GM12878 (cell line): ENCODE results near the gene SLC26A11. TPM values are rescaled to one million over a fixed set of nuclear protein-coding genes. Genes with fewer than 3 reads are reported as not detected.
"Not testable (repeated sequence)": the region's sequence is repeated elsewhere in the genome, so short reads cannot be mapped to it uniquely, and the experiment has no call there.

Experiments used
- ATAC-seq: fragments of 200-7000 bp; cut with Tn5 transposase; 3 replicates; pipeline ENCODE4 v1.9.1; 2020; ENCODE audit warnings: mild to moderate bottlenecking, moderate library complexity
- BruUV-seq: library from RNA; stranded (reverse); fragments of 400-500 nt; replicated peaks from 2 replicates; lab custom pipeline; 2021; lab: Mats Ljungman, UMichigan
- CTCF ChIA-PET: fragments of 300-600 bp; sonication (Branson Sonifier 250); formaldehyde crosslinking; extraction: SDS; loops from one replicate; lab custom pipeline; 2021; ENCODE audit warnings: inconsistent platforms; lab: Yijun Ruan, JAX
- POLR2A ChIA-PET: fragments of 350-600 bp; formaldehyde crosslinking; extraction: SDS; loops from one replicate; lab custom pipeline; 2021; ENCODE audit warnings: inconsistent platforms; lab: Charles Lee
- RAD21 ChIA-PET: fragments of 300-600 bp; sonication (Branson Sonifier 250); formaldehyde crosslinking; loops from one replicate; lab custom pipeline; 2023; ENCODE audit warnings: antibody characterized with exemption; ENCODE audit not compliant: unreplicated experiment; lab: Charles Lee
- SMC1A ChIA-PET: fragments of 300-600 bp; sonication (Branson Sonifier 250); formaldehyde crosslinking; loops from one replicate; lab custom pipeline; 2023; ENCODE audit not compliant: unreplicated experiment, uncharacterized antibody; lab: Charles Lee
- DNase-seq: peaks from one replicate; pipeline ENCODE4 v3.0.0-alpha.2; 2011; ENCODE audit warnings: low read depth, low spot score
- FAIRE-seq: peaks from 3 replicates; lab custom pipeline; 2011; peaks lifted over from hg19 to GRCh38; lab: Jason Lieb, UNC
- H2AFZ ChIP-seq: 2 replicates; pipeline ENCODE4 v1.6.0; 2011; ENCODE audit warnings: low read depth, low read length, control low read depth; ENCODE audit not compliant: control insufficient read depth
- H3K27ac ChIP-seq: 2 replicates; pipeline ENCODE4 v1.5.1; 2011; ENCODE audit warnings: control low read depth; ENCODE audit not compliant: control insufficient read depth, insufficient read depth
- H3K27me3 ChIP-seq, 2 experiments: replicated peaks in 1 of 2; 2 replicates each; pipeline versions ENCODE4 v1.6.0 to v1.6.1; 2011; ENCODE audit warnings: low read length in 1 of 2; ENCODE audit not compliant: control insufficient read depth in 2 of 2, insufficient read depth in 2 of 2
- H3K36me3 ChIP-seq, 2 experiments: 2 replicates each; pipeline ENCODE4 v1.5.1; 2011; ENCODE audit warnings: low read length in 1 of 2; ENCODE audit not compliant: control insufficient read depth in 2 of 2, insufficient read depth in 2 of 2
- H3K4me1 ChIP-seq: 2 replicates; pipeline ENCODE4 v1.6.1; 2011; ENCODE audit warnings: mild to moderate bottlenecking, low read length, moderate library complexity, mixed read lengths; ENCODE audit not compliant: control insufficient read depth, insufficient read depth
- H3K4me2 ChIP-seq: 2 replicates; pipeline ENCODE4 v1.6.0; 2011; ENCODE audit warnings: control low read depth; ENCODE audit not compliant: control insufficient read depth, insufficient read depth
- H3K4me3 ChIP-seq: fragments of 200-600 bp; sonication (generic); 2 replicates; pipeline ENCODE4 v1.5.1; 2016
- H3K79me2 ChIP-seq: 2 replicates; pipeline ENCODE4 v1.6.0; 2011; ENCODE audit warnings: low read length; ENCODE audit not compliant: control insufficient read depth, insufficient read depth
- H3K9ac ChIP-seq: 2 replicates; pipeline ENCODE4 v1.8.0; 2011; ENCODE audit warnings: low read length, control low read depth, mixed read lengths; ENCODE audit not compliant: control insufficient read depth, insufficient read depth
- H3K9me3 ChIP-seq: replicated peaks from 3 replicates; pipeline ENCODE4 v1.5.1; 2011; ENCODE audit warnings: mild to moderate bottlenecking, low read length; ENCODE audit not compliant: control insufficient read depth, insufficient read depth
- H4K20me1 ChIP-seq: 2 replicates; pipeline ENCODE4 v1.6.0; 2011; ENCODE audit not compliant: control insufficient read depth, insufficient read depth
- PRDM15 ChIP-seq: fragments of 450-650 bp; formaldehyde crosslinking; IDR thresholded peaks from 2 replicates; pipeline ENCODE4 v1.4.0; 2020; ENCODE audit warnings: mild to moderate bottlenecking, moderate library complexity
- STAT1 ChIP-seq: fragments of 450-650 bp; conservative IDR thresholded peaks from 2 replicates; pipeline ENCODE4 v1.6.1; 2014; ENCODE audit warnings: antibody characterized with exemption, mild to moderate bottlenecking
- TAF1 ChIP-seq: IDR thresholded peaks from 2 replicates; pipeline ENCODE4 v1.6.1; 2011; ENCODE audit warnings: mild to moderate bottlenecking, low read depth, low read length, borderline replicate concordance
- WGBS: methylation state at CpG from one replicate; pipeline ENCODE4 v1.1.6; 2016; ENCODE audit warnings: low lambda C conversion rate; ENCODE audit not compliant: insufficient replicate concordance, insufficient coverage; ENCODE audit errors: missing lambda C conversion rate; 5-methylcytosine and 5-hydroxymethylcytosine counted together
- in situ Hi-C: fragments of 300-500 bp; cut with MboI; formaldehyde crosslinking; loops from 9 replicates; pipeline ENCODE4 v1.14.3; 2018; ENCODE audit warnings: mixed read lengths
- intact Hi-C: fragments of 100-400 bp; cut with micrococcal nuclease; formaldehyde crosslinking; loops from one replicate; pipeline ENCODE4 v1.14.2; 2022; ENCODE audit not compliant: unreplicated experiment
- polyA plus RNA-seq, 11 experiments: library from polyadenylated mRNA; depleted of rRNA in 4 of 11; unstranded in 6 of 11; stranded (reverse) in 5 of 11; fragments of >200 nt; fragmentation: Nextera tagmentation in 4 of 11; fragmentation: Illumina TruSeq in 1 of 11; extraction: Ambion mirVana in 4 of 11; extraction: Trizol in 1 of 11; gene quantifications; 1 replicate in 1 of 11; 2 replicates in 10 of 11; pipeline versions ENCODE4 v1.2.1 to v1.2.3, GENCODE V29; 2011 to 2016; ENCODE audit warnings: inconsistent platforms in 2 of 11, missing spikeins in 2 of 11, low read depth in 1 of 11
- total RNA-seq, 4 experiments: library from RNA; depleted of rRNA in 3 of 4; stranded (reverse); fragments of >200 nt in 3 of 4; fragmentation: Illumina TruSeq in 1 of 4; extraction: Trizol in 1 of 4; gene quantifications; 2 replicates each; pipeline versions ENCODE4 v1.2.1 to v1.2.3, GENCODE V29; 2013 to 2021

The SLC26A11 gene
- total and polyA plus RNA-seq, 10 of the 15 experiments (the other 5 are each of a cell fraction or from before 2014, with no cell fraction given) = 0.05 to 4.1 (median 1.2) TPM; not detected in 1

GRCh38 chr17:80297996-80298560, 77.9 kb downstream of the SLC26A11 start (continued):
- TF ChIP-seq PRDM15 (CRISPR knock-in tag) = no peak
- no peak for TF ChIP-seq TAF1
- TF ChIP-seq STAT1 = no peak

- H3K36me3 ChIP-seq = peaks cover 31 to 70% of the 10 kb centered on the region in 2 experiments
- H3K4me2 ChIP-seq, intact Hi-C loops, H4K20me1 ChIP-seq, FAIRE-seq, H3K9me3 ChIP-seq, H3K4me3 ChIP-seq, H3K4me1 ChIP-seq, H3K27ac ChIP-seq, RAD21 ChIA-PET, in situ Hi-C loops, ATAC-seq, DNase-seq, H3K79me2 ChIP-seq, SMC1A ChIA-PET, POLR2A ChIA-PET, H3K27me3 ChIP-seq, H2AFZ ChIP-seq, H3K9ac ChIP-seq: not testable (repeated sequence)
- CTCF ChIA-PET = interaction anchor here (0.7 kb wide), 1 partner anchor 44 kb away, joined by 3 read pairs; no protein-coding TSS in a partner anchor
- 95% methylated on average over 4 of the region's 4 CpGs for WGBS
- TSS peak; percentile 3 for BruUV-seq
These were observed 79.3 kb downstream of the SLC26A11 start for GRCh38 chr17:80299350-80300100.

GRCh38 chr17:80300756-80301155, 80.5 kb downstream of the SLC26A11 start:
- SMC1A ChIA-PET, DNase-seq, H3K4me1 ChIP-seq, H3K9me3 ChIP-seq, H4K20me1 ChIP-seq, POLR2A ChIA-PET, intact Hi-C loops, ATAC-seq, H3K4me3 ChIP-seq, BruUV-seq, H3K9ac ChIP-seq, H3K27me3 ChIP-seq, CTCF ChIA-PET, FAIRE-seq, H3K27ac ChIP-seq, RAD21 ChIA-PET, in situ Hi-C loops, H2AFZ ChIP-seq, H3K4me2 ChIP-seq, H3K79me2 ChIP-seq: not testable (repeated sequence)
- peaks cover 23 to 64% of the 10 kb centered on the region in 2 experiments for H3K36me3 ChIP-seq
- 100% methylated on average over 2 of the region's 2 CpGs for WGBS
